HUDEP-2 (cell line): ENCODE results near the gene SGMS2.

Experiments
- DNase-seq, 76 experiments: peaks; one replicate each; lab custom pipeline; 2025; ENCODE audit not compliant: unreplicated experiment in 76 of 76; lab: John Stamatoyannopoulos, UW

Gene SGMS2

DNA sequence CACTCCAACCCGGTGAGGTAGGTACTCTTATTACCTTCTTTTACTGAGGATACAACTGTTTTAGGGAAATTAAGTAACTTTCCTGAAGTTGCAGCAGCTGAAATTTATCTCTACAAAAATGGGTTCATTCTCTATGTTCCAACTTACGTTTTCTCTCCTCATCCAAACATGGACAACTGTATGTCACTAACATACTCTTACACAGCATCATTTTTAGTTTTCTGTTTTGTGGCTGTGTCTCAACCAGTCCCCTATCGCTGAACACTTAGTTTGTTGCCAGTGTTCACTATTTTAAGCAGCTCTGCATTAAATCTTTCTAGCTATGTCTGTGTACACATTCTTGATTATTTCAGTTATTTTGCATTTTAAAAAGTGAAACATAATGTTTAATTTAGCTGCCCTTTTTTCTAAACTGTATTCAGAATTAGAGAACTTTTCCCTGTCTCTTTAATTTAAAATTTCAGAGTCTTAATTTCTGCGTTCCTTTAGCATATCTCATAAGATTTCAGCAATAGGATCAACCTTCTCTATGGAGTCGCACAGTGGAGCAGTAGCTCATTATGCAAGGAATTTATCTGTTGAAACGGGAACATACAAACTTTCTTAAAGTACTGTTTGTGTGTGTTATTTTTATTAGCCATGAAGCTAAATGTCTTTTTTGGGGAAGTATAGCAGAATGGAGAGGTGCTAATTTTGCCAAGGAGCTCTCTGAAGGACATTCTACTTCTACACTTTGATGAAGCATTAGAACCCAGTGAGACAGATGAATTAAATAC lies 3.8 kb downstream of the SGMS2 start:
- no peak for DNase-seq

DNA sequence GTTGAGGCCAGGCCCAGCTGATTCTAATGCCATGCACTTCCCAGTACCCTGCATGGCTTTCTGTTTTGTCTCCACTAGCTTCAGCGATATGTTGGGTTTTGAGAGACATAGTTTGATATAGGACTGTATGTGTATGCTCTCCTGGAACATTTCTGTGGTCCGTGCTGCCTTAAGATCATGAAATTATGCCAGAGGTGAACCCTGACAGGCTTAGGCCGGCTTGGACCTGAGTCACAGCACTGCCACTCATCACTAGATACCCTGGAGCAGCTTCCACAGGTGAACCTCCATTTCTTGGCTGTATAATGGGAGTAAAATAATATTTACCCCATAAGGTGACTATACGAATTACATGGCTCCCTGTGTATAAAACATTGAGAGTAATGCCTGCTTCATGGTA lies 6.4 kb downstream of the SGMS2 start:
- no peak for DNase-seq

DNA sequence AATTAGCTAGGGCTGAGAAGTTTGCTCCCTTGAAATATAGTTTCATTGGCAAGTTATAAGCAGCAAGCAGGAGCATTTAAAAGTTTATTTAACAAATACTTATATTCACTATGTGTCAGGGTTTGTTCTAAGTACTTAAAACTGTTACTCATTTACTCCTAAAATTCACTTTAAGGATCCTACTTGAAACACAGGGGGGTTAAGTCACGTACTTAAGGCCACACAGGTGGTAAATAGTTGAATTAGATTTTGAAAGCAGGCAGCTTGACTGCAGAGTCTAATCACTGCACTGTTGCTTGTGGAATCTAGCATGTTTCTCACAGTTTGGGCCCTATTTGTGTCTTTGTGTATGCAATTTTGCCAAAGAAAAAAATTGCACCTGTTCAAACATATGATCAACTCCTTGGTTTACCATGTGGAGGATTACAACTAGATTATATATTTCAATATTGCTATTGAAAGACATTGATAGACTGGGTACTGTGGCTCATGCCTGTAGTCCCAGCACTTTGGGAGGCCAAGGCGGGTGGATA lies 7.6 kb downstream of the SGMS2 start:
- DNase-seq, result no peak

DNA sequence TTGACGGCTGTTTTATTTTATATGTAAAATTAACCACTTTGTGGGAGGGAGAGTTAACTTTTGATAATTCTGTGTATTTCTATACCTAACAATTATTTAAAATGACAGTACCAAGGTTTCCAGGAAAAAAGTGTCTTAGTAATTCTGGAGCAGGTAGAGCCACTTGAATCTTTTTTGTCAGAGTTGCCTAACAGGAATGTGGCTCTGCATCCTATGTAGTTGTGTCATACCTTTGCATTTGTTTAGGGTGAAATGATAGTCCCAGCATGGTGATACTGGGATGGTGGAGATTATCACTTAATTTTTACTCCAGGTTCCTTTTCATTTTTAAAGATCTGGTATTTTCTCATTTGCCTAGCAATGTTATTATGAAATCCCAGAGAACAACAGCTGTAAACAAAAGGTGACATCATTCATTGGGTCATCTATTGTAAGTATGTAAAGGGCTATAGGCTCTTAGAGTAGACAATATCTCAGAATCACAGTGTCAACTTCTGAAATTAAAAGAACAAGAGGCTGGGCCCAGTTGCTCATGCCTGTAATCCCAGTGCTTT lies 9.6 kb downstream of the SGMS2 start:
- no peak for DNase-seq

DNA sequence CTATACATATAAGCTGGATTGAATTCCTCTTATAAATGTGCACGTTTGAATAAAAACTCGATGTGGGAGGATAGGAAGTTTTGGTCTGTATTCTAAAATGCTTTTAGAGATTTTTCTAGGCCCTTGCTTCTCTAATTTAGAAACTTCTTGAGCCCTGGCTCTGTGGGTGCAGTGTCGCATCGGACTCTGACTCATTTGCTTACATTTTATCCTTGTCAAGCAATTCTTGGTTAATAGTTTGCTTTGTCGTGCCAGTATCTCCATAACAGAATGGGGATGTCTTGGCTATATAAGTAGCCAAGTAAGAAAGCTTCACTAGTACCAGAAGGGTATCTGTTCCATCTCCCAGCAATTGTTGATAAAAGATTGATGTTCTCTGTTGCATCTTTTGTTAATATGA lies 10.7 kb downstream of the SGMS2 start:
- DNase-seq, result no peak

DNA sequence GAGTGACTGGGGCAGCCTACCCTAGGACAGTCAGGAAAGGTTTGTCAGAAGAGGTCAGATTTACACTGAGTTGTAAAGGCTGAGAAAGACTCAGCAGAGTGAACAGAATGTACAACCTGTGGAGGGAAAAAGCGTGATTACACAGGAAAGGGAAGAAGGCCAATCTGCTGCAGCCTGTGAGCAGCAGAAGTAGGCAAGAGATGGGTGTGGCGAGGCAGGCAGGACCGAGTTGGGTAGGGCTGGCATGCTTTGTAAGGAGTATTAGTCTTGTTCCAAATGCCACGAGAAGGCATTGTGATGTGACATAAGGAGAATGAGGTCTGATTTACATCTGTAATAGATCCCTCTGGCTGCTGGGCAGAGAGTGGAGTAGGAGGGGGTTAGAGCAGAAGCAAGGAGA lies 12.6 kb downstream of the SGMS2 start:
- DNase-seq, result no peak

DNA sequence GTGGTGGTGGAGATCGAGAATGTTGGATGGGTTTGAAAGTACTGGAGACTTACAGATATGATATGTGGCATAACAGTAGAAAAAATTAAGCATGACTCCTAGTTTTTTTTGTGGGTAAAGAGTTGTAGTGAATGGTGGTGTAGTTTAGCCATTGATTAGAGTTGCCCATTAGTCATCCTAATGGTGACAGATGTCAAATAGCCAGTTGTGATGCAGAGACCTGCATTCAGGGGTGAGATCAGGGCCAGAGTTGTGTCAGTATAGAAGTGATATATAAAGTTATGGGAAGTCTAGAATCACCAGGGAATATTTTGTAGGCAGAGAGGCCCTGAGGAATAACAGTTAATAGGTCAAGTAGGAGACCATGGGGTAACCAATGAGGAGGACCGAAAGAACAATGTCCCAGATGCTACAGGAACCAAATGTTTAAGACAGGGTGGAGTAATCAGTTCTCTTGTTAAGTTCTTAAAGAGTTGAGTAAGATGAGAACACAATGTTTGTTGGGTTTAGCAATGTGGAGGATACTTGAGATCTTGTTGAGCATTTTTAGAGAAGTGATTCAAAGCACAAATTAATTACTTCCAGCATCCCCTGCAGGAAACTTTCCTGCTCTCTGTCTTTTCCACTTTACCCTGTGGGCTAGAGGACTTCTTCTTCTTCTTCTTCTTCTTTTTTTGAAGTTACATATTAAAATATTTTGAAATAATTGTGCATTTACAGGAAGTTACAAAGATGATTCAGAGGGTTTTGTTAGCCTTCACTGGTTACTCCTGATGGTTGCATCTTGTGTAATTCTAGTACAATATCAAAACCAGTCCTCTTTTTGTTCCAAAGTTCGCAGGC lies 13.3 kb downstream of the SGMS2 start:
- DNase-seq, result no peak

DNA sequence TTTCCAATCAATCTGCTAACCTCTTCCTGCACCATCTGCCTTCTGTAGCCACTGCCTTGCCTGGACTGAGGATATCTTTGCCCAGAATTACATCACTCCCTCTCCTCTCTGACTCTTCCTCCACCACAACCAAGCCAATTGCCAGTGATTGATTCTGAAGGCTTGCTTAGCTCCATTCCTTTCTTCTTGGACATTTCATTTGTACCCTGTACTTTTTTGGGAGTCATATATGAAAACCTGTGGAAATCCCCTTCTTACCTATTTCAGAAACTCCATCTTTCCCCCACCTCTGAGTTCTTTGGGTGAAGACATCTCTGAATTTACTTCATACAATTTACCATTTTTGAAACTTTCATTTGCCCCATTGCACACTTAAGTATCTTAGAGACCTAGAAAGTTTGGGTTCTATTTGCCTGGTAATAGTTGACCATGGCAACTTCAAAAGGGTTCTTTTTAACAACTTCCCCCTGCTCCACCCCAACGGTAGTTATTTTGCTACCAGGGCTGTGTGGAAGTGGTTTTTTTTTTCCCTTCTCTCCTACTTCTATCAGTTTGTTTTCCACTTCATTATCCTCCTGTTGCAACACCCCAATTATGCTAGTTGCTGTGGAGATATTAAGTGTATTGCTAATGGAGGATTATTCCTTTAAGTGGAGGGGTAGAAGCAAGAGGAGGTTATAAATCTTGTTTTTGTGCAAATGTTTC lies 14.3 kb downstream of the SGMS2 start:
- no peak for DNase-seq

DNA sequence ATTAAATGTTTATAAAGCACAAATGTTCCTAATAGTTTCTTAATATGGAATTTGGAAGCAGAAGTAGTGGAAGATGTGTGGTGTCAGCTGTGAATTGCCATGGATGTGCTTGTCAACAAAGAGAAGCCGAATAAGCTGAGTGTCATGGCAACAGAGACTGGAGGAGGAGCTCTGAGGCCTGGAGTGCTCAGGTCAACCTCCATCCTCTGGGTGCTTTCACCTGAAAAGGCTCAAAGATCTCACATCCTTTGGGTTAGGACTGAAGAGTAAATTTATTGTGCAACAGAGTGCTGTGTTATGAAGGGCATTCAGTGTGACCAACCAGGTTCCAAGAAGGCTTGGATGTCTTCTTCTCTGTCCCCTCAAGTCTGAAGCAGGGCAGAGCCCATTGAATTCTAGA lies 18.7 kb downstream of the SGMS2 start:
- no peak for DNase-seq

DNA sequence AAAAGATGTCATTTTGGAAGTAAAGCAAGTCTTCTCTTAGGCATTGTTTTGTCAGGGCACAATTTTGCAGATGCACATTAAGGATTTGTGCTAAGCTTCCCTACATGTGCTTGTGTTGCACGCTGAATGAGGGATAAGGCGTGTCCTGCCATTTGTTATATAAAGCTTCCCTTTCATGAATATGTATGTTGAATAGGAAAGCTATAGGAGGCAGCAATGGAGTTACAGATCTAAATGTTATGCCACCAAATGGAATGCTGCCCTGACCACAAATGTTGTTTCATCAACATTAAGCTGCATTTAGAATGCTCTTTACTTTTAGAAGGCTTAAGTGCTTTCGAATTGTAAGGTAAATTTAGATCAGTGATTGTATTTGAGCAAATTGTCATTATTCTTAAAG lies 20.9 kb downstream of the SGMS2 start:
- DNase-seq, result no peak

DNA sequence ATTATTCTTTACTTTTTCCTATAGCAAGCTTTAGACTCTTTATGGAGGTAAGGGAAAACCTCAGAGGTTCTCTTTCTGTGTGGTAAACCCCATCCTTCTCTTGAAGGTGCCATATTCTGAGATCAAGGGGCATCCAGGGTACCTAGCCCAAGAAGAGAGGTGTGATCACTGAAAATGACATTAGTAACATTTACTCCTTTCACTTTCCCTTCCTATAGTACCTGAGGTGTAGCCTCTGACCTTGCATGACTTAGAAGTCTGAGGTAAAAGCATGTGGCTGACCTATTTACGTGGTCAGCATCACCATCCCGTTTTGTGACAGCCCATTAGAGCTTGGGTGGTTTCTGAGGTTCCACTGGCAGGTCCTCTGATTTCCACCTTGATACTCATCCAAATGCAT lies 25.7 kb downstream of the SGMS2 start:
- DNase-seq, result no peak

DNA sequence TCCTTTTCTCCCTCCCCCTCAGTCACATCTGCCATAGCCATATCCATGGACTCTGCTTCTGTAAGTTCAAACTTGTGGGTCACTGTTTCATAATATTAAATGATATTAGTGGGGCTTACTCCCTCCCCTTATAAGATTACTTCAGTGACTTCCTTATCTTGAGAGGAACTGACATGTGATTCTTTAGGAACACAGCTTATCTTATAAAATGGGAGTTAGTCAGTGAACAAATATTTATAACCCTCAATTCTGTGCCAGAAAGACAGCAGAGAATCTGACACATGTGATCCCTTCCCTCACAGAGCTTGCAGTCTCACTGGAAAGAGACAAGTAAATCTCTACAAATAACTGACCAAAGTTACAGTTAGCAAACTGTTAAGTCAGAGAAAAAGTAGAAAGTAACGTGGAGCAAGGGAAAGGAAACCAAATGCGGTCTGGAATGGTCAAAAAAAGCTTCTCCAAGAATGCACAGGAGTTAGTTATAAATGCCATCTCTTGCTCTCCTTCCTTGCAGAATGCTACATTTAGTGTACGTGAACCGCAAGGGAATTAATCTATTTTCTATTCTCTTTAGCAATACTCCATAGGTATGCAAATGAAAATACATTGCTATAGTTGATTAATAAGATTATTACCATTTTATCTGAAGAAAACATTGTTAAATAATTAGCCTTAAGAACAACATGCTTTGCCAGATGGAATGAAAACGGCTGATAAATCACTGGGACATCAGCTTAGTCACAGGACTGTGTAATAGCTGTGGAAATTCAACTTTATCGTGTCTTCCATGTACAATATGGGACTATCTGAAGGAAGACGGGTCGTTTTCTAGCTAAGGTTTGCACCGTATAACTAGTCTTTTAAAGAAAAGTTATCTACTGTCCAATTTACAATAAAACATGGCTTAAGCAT lies 29.0 kb downstream of the SGMS2 start:
- no peak for DNase-seq

DNA sequence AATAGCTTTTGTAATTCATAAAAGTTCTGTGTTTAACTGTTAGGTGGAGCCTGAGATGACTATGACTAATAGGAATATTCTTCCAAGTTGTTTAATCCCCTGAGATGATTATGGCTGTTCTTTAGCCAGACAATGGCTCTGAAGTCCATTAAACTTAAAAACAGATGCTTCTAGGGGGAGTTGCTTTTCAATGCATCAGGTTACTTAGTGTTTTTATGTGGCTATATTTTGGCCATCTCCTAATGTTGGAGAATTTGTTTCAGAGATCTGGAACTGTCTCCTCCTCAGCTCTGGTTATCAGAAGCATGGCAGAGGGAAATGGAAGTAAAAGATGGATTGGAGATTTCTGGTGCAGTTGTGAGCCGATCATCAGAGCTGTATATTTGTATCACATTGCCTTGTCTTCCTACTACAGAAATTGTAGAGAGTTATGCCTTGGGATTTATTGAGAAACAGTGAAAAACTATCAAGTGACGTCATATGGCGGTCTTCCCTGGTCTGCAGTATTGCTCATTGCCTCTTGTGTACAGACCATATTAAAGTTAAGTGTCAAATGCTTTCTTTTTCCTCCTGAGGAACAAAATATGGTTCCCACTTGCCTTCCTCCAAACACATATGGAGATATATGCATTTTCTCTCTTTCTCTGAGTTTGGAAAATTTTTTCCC lies 29.8 kb downstream of the SGMS2 start:
- no peak for DNase-seq

DNA sequence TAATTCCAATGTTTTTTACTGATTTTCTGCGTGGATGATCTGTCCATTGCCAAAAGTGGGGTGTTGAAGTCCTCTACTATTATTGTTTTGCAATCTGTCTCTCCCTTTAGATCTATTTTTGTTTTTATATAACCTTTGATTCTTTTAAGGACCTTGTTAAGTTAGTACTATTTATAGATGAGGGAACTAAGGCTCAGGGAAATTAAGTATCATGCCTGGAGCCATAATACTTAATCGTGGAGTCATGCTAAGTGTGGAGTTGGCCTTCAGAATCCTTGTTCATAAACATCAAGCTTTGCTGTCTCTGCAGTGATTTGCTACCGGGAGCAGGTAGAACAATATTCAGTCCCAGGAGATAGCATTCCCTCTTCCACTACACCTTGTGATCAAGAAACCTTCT lies 31.0 kb downstream of the SGMS2 start:
- DNase-seq, result no peak

DNA sequence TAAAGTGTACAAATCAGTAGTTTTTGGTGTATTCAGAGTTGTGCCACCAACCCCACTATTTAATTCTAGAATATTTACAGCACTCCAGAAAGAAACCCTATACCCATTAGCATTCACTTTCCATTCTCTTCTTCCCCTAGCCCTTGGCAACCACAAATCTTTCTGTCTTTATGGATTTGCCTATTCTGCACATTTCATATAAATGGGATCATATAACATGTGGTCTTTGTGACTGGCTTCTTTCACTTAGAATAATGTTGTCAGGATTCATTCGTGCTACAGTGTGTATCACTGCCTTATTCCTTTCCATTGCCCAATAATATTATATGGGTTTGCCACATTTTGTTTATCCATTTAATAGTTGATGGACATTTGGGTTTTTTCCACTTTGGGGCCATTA lies 32.2 kb downstream of the SGMS2 start:
- DNase-seq, result no peak

DNA sequence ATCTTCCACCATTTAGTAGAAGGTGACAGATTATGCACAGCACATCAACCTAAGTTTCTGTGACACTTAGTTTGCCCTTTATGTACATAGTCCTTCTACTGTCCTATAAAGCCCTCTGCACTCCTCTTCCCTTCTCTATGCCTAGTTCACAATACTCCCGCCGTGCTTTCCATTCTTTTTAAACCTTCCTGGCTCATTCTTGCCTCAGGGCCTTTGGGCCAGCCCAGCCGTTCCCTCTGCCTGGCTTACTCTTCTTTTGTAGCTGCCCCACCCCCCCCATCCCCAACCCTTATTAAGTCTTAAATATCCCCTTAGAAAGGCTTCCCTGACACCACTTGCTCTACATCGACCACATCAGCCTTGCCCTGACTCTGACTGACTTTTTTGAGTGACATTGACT lies 33.0 kb downstream of the SGMS2 start:
- no peak for DNase-seq

DNA sequence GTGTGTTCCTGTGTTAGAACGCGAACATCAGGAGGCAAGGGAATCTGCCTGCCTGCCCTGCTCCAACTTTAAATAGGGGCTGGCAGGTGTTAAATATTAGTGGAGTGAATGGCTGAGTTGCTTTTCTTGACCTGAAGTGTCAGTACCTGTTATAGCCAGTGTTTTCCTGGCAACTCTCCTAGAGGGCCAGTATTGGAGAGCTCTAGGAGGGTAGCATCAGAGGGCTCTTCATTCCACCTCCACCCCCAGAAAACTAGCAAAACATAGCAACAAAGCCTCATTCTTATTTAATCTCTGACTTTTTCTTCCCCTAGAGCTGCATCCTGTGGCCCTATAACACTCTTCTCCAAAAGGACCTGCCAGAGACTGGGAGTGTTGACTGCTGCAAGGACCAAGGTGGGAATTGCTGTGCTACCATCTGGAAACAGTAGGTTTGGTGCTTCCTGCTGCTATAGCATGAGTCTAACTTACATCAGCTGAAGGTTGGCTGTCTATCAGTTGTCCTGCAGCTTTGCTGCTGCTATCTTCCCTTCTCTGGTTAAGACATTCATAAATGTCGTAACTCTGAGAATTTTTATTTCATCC lies 33.5 kb downstream of the SGMS2 start:
- DNase-seq, result no peak

DNA sequence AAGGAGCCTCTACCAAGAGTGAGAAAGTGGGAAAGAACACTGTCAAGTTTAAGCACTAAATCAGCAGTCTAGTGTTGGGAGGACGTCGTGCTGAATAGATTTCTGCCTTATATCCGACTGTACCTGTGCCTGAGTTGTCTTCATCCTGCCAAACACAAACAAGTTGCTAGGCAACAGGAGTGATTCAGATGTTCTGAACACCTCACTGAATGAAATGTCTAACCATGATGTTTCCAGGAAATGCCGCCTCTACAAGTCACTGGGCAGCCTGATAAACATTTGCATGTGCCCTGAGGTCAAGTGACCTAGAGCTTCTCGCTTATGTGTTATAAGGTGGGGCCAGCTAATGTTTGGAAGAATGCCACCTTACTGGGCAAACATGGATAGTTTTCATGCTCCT lies 37.9 kb downstream of the SGMS2 start:
- DNase-seq, result peak in 5 of 76 experiments; percentile 0 to 38 (median 27)

DNA sequence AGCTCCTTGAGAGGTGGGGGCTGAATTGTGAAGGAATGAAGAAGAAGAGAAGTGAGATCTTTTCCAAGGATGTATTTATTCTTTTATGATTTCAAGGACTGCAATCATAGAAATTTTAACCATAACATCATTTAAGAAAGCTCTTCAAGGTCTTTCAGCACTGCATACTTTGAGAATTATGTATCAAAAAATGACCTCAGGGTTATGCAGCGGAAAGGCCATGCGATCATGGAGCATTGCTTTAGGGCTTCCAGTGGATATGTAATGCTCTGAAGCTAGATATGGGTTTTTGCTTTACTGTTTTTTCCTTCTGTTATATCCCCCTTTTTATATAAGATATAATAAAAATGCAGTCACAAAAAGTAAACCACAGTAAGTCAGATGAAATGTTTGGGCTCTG lies 38.7 kb downstream of the SGMS2 start:
- no peak for DNase-seq
